AG08395 (cell line): ENCODE results near the gene PIH1D2.
A peak's percentile ranks its signal among the peaks of the same experiment; 100 is the strongest.
"Not testable (repeated sequence)": the region's sequence is repeated elsewhere in the genome, so short reads cannot be mapped to it uniquely, and the experiment has no call there.

Source experiments
- DNase-seq: peaks from one replicate; pipeline ENCODE4 v3.0.0; 2012; ENCODE audit warnings: mixed read lengths, low spot score

Gene PIH1D2

DNA sequence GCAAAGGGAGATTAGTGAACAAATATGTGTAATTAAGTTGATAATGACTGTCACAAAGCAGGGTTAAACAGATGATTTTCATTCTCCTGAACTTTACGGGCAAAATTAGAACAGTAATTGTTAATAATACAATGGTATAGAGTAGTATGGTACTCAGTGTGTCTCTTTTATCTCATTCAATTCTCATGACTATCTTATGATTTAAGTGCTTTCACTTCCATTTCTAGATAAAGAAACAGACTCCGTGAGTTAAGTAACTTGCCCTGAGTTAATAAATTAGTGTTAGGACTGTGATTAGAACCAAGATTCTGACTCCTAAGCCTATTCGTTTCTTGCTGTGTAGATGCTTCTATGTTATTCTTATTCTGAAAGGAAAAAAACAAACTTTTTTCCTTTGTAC is 22.0 kb downstream of the PIH1D2 start:
- DNase-seq, result no peak

DNA sequence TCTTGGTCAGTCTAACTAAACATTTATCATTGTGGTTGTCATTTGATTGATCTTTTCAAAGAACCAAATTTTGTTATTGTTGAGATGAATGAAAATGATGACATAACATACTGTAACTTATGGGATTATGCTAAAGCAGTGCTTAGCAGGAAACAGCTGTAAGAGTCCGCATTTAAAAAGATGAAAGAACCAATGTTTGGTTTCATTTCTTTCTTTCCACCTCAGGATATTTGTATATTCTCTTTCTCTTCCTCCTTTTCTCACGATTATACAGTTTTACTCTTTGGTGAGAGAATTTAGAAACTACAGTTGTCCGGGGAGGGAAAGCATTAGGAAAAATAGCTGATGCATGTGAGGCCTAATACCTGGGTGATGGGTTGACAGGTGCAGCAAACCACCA is 23.1 kb downstream of the PIH1D2 start:
- no peak for DNase-seq

DNA sequence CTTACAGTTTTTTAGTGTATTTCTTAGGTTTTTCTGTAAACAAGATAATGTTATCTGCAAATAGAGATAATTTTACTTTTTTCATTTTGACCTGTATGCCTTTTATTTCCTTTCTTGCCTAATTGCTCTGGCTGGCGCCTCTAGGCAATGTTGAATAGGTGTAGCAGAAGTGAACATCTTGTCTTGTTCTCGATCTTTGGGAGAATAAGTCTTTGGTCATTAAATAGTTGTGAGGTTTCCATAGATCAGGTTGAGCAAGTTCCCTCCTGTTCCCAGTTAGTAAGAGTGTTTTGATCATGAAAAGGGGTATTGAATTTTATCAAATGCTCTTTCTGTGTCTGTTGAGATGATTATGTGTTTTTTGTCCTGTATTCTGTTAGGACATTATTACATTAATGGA is 24.0 kb downstream of the PIH1D2 start:
- no peak for DNase-seq

DNA sequence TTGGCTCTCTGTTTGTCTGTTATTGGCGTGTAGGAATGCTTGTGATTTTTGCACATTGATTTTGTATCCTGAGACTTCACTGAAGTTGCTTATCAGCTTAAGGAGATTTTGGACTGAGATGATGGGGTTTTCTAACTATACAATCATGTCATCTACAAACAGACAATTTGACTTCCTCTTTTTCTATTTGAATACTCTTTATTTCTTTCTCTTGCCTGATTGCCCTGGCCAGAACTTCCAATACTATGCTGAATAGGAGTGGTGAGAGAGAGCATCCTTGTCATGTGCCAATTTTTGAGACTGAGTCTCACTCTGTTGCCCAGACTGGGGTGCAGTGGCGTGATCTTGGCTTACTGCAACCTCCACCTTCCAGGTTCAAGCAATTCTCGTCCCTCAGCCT is 25.6 kb downstream of the PIH1D2 start:
- DNase-seq, result not testable (repeated sequence)

DNA sequence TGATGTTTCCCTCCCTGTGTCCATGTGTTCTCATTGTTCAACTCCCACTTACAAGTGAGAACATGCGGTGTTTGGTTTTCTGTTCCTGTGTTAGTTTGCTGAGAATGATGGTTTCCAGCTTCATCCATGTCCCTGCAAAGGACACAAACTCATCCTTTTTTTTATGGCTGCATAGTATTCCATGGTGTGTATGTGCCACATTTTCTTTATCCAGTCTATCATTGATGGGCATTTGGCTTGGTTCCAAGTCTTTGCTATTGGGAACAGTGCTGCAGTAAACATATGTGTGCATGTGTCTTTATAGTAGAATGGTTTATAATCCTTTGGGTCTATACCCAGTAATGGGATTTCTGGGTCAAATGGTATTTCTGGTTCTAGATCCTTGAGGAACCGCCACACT is 27.2 kb downstream of the PIH1D2 start:
- not testable (repeated sequence) for DNase-seq

GRCh38 chr11:112044961-112045360 is 28.9 kb downstream of the PIH1D2 start:
- DNase-seq, result no peak

GRCh38 chr11:112042961-112043304 is 30.9 kb downstream of the PIH1D2 start:
- no peak for DNase-seq

DNA sequence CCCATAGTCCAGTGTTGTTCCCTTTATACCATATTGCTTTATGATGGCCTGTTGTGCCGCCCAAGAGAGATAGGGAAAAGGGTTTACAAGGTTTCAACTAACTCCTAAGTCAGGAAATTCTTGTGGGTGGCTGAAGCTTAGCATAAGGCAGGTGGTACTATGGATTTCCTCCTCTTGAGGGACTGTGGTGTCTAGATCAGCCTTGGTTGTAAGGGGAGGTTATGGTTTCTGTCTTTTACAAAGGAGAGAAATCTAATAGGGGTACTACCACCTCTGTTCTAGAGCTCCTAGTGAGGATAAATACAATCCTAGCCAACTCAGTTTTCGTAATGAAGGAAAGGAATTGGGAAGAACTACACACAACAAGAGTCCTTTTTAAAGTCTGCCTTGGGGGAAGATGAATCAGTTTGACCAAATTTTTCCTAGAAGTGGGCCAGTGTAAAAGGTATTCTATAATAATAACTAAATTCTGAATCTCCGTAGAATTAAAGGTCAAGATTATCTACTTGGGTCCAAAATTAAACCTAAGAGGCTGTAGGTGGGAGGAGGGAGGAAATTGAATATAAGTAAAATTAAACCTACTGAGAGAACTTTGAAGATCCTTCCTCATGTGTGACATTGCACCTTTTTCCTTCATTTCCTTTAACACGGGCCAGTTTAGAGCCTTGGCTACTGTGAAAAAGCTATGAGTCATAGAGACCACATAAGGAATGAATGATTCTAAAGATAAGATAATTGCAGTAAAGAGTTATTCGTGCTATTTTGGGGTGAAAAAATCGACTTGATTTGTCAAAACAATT is 31.5 kb downstream of the PIH1D2 start:
- peak; percentile 7 for DNase-seq

GRCh38 chr11:112037527-112037926 is 36.3 kb downstream of the PIH1D2 start:
- no peak for DNase-seq

DNA sequence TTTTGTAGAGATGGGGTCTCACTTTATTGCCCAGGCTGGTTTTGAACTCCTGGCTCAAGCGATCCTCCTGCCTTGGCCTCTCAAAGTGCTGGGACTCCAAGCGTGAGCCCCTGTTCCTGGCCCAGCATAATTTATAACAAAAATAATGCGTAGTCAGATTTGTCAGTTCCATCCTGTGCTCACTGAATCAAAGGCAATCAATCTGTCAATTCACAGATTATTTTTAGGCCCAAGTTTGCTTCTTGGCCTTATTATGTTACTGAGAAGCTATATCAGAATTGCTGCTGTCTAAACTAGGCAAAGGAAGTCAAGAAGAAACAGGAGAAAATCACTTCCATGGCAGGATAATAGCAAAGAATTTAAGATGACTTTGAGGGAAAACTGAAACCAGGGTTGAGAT is 39.9 kb downstream of the PIH1D2 start:
- no peak for DNase-seq

- DNase-seq, result no peak
These were observed 44.4 kb downstream of the PIH1D2 start for GRCh38 chr11:112029460-112029859.

- DNase-seq, result not testable (repeated sequence)
These were observed 46.9 kb downstream of the PIH1D2 start for GRCh38 chr11:112026784-112027410.

- DNase-seq, result peak; percentile 27
These were observed 48.1 kb downstream of the PIH1D2 start for GRCh38 chr11:112025707-112026106.

DNA sequence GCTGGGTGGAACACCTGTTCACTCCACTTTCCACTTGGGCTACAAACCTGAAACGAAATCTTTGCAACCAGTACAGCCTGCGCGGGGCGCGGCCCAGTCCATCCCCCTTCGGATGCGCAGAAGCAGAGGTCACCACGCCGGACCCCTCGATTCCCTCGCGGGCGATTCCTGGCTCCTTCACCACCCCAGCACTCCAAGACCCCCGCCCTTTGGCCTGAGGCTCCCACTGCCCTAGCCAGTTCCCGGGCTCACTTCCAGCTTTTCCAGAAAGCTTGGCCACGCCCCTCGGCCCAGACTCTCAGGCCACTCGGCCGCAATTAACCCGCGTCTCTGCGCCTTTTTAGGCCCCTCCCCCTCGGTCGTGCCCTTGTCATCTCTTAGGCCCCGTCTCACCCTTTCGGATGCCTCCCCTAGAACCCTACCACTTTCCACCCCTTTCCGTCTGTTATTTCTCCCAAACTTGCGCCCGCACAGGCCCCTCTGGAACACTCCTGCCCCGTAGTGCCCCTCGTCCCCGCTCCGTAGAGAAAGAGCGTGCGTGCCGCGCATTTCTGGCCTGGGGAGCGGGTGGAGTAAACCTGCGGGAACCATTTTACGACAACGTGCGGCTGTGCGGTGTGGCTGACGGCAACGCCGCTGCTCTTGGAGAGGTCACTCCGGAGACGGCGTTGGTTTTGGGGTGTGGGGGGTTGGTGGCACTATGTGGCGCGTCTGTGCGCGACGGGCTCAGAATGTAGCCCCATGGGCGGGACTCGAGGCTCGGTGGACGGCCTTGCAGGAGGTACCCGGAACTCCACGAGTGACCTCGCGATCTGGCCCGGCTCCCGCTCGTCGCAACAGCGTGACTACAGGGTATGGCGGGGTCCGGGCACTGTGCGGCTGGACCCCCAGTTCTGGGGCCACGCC is 48.8 kb downstream of the PIH1D2 start, which contains the start of gene DLAT:
Gene DLAT (plus strand): TSS at position 636 of the 906 bp plus-strand sequence. CDS start 65 bp downstream, at position 701.
- peak; percentile 85 for DNase-seq

DNA sequence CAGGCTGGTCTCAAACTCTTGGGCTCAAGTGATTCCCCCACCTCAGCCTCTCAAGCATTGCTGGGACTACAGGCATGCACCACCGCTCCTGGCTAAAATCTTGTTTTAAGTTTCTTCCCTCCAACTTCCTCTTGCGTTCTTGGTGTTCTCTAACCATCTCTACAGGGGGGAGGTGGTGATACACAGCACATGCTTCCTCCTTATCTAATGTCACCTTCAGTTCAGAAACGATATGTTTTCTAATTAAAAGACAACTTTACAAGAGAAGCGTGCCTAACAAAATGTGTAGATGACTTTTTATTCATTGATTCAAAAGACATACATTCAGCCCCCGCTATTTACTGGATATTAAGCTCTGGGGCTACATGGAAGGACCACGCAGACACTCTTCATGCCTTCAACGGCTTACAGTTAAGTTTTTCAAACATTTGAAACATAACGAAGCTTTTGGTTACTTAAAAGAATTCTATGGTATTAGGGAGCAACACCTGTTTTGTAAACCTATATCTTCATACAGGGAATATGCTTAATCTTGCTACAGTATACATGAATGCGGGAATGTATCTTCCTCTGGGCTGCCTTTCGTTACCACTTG is 49.5 kb downstream of the PIH1D2 start:
- DNase-seq, result no peak

GRCh38 chr11:112023104-112023503 is 50.7 kb downstream of the PIH1D2 start:
- DNase-seq, result no peak

GRCh38 chr11:112019066-112019465 is 54.8 kb downstream of the PIH1D2 start:
- no peak for DNase-seq
